Left lung (tissue), 10 donors: ENCODE measurements around the gene P4HA1. TPM values are rescaled to one million over a fixed set of nuclear protein-coding genes. Genes with fewer than 3 reads are reported as not detected.

Experiments used
- ATAC-seq: fragments of 200-7000 bp; cut with Tn5 transposase; one replicate; pipeline ENCODE4 v1.9.1; 2020; ENCODE audit warnings: moderate library complexity
- DNase-seq, 4 donors: peaks; one replicate each; pipeline ENCODE4 v3.0.0-alpha.2; 2013 to 2020
- H3K27ac ChIP-seq, 2 donors: fragments of 200-600 bp; sonication (generic) in 1 of 2; one replicate each; pipeline versions ENCODE4 v1.5.0 to v1.8.0; 2020 to 2021
- H3K27me3 ChIP-seq, 2 donors: fragments of 200-600 bp; sonication (generic) in 1 of 2; one replicate each; pipeline versions ENCODE4 v1.5.0 to v1.8.0; 2020 to 2021
- H3K36me3 ChIP-seq, 2 donors: fragments of 200-600 bp; sonication (generic) in 1 of 2; one replicate each; pipeline versions ENCODE4 v1.5.0 to v1.8.0; 2020 to 2021
- H3K4me1 ChIP-seq, 2 donors: fragments of 200-600 bp; one replicate each; pipeline ENCODE4 v1.8.0; 2021
- H3K4me3 ChIP-seq, 2 donors: fragments of 200-600 bp; sonication (generic) in 1 of 2; one replicate each; pipeline versions ENCODE4 v1.5.0 to v1.8.0; 2020 to 2021; ENCODE audit warnings: mild to moderate bottlenecking in 1 of 2
- H3K9me3 ChIP-seq, 2 donors: fragments of 200-600 bp; sonication (generic) in 1 of 2; one replicate each; pipeline versions ENCODE4 v1.5.0 to v1.8.0; 2020 to 2021
- intact Hi-C, 2 donors: fragments of 100-400 bp; cut with DNase I; formaldehyde crosslinking; loops; one replicate each; pipeline versions ENCODE4 v1.11.2 to v1.14.2; 2022
- polyA plus RNA-seq, 6 donors: library from polyadenylated mRNA; unstranded; fragments of 120-200 nt; gene quantifications; one replicate each; pipeline ENCODE4 v1.2.1, GENCODE V29; 2013; ENCODE audit not compliant: insufficient read length in 6 of 6
- total RNA-seq, 2 donors: library from RNA; stranded (reverse); fragmentation: NEBNext Ultra II Directional; extraction: Animal tissue kit (Norgen Biotek cat#: 25700); gene quantifications; one replicate each; pipeline ENCODE4 v1.2.1, GENCODE V29; 2021
- TF ChIP-seq, protein P1 (sequence below), 2 donors: fragments of 200-600 bp; sonication (generic) in 1 of 2; IDR thresholded peaks; one replicate each; pipeline versions ENCODE4 v1.5.0 to v1.8.0; 2021; ENCODE audit warnings: antibody characterized with exemption in 2 of 2
- donor health status: DM: no; HTN: yes; CAD: no.
- donor health status: DM: no; HTN: no; CAD: no.

The P4HA1 gene
- total and polyA plus RNA-seq, 8 donors: 47.4 to 94.4 (median 66.0) TPM

DNA sequence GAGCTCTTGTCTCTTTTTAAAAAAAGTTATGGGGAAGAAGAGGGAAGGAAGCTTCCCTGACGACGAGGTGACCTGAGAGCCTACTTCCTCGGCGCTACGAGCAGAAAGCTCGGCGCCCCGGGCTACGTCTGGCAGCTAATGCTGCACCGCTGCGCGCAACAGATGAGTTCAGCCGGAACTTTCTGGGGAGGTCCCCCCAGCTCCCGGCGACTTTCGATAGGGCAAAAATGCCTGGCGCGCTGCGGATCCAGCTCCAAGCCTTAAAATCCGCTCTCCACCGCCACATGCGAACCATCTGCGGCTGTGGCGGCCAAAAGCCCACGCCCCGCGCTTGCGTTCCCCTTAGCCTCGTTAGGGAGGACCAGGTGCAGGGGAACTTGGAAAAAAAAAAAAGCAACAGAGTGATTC, 621 bp downstream of the P4HA1 start:
- Histone ChIP-seq H3K4me1 (peaks cover 4 to 22% of the 10 kb centered on the region in 2 donors), H3K27ac (peak overlapping the region; percentile 98), H3K27me3 (no peaks in the 10 kb centered on the region), H3K9me3 (no peaks in the 10 kb centered on the region), H3K4me3 (peak overlapping the region; percentile 74 to 81), H3K36me3 (no peaks in the 10 kb centered on the region)
- peak; percentile 62 for ATAC-seq
- DNase-seq: peak; percentile 73 to 92 (median 74)
- TF ChIP-seq, protein P1, sequence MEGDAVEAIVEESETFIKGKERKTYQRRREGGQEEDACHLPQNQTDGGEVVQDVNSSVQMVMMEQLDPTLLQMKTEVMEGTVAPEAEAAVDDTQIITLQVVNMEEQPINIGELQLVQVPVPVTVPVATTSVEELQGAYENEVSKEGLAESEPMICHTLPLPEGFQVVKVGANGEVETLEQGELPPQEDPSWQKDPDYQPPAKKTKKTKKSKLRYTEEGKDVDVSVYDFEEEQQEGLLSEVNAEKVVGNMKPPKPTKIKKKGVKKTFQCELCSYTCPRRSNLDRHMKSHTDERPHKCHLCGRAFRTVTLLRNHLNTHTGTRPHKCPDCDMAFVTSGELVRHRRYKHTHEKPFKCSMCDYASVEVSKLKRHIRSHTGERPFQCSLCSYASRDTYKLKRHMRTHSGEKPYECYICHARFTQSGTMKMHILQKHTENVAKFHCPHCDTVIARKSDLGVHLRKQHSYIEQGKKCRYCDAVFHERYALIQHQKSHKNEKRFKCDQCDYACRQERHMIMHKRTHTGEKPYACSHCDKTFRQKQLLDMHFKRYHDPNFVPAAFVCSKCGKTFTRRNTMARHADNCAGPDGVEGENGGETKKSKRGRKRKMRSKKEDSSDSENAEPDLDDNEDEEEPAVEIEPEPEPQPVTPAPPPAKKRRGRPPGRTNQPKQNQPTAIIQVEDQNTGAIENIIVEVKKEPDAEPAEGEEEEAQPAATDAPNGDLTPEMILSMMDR (IDR thresholded peaks at IDR 0.05): no peak
- intact Hi-C loops: no loop called here

DNA sequence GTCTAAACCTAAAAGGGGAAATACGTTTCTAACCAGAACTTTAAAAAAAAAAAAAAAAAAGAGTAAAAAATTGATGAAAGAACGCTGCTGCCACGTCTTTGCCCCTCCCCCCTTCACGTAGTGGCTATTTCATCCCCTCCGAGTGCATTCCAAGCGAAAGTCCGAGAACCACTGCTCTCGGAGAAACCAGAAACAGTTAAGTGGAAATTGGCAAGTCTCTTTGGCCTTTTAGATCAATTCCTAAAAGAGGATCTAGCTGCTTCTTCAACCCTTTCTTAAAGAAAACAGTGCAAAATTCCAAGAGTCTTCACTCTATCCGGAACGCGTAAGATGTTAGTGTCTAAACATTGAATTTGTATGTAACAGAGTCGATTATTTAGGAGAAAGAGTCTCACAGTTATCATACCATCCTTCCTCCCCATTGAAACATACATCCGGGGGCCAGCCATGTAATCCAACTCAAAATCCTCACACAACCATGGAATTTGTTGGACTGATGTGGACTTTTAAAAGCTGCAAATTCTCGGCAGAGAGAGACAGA, 1.1 kb downstream of the P4HA1 start:
- intact Hi-C loops: no loop called here
- H3K9me3 ChIP-seq: no peaks in the 10 kb centered on the region
- TF ChIP-seq, protein P1 (IDR thresholded peaks at IDR 0.05): no peak
- peak overlapping the region; percentile 98 for H3K27ac ChIP-seq
- ATAC-seq: peak; percentile 32
- H3K36me3 ChIP-seq: no peaks in the 10 kb centered on the region
- H3K4me1 ChIP-seq: peaks cover 4 to 24% of the 10 kb centered on the region in 2 donors
- DNase-seq: peak in 3 of 4 donors; percentile 74 to 91 (median 82)
- no peaks in the 10 kb centered on the region for H3K27me3 ChIP-seq
- peak overlapping the region; percentile 74 to 81 for H3K4me3 ChIP-seq

DNA sequence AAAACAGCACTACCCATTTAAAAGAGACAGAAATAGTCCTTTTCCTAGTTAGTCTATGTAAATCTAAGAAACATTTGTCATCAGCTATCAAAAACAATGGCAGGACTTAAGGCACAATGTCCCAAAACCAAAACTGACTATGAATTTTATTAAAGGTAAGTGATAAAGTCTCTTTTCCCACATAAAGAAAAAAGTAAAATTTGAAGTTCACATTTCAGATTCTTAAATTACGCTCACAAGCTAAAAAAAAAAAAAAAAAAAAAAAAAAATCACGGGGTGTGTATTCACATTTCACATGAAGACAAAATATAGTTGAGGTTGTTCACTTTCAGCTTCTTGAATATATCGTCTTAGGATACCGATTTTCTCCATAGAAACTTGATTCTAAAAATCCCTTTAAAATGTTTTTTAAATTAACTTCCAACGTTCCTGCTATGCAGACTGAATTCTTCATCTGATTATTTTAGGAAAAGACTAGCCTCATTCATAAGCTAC, 1.6 kb downstream of the P4HA1 start:
- Histone ChIP-seq H3K36me3 (no peaks in the 10 kb centered on the region), H3K27me3 (no peaks in the 10 kb centered on the region), H3K9me3 (no peaks in the 10 kb centered on the region), H3K27ac (peak overlapping the region; percentile 98), H3K4me1 (peaks cover 4 to 27% of the 10 kb centered on the region in 2 donors), H3K4me3 (peak overlapping the region; percentile 74 to 81)
- DNase-seq: no peak
- no peak for ATAC-seq
- intact Hi-C loops: no loop called here
- TF ChIP-seq, protein P1 (IDR thresholded peaks at IDR 0.05): no peak

DNA sequence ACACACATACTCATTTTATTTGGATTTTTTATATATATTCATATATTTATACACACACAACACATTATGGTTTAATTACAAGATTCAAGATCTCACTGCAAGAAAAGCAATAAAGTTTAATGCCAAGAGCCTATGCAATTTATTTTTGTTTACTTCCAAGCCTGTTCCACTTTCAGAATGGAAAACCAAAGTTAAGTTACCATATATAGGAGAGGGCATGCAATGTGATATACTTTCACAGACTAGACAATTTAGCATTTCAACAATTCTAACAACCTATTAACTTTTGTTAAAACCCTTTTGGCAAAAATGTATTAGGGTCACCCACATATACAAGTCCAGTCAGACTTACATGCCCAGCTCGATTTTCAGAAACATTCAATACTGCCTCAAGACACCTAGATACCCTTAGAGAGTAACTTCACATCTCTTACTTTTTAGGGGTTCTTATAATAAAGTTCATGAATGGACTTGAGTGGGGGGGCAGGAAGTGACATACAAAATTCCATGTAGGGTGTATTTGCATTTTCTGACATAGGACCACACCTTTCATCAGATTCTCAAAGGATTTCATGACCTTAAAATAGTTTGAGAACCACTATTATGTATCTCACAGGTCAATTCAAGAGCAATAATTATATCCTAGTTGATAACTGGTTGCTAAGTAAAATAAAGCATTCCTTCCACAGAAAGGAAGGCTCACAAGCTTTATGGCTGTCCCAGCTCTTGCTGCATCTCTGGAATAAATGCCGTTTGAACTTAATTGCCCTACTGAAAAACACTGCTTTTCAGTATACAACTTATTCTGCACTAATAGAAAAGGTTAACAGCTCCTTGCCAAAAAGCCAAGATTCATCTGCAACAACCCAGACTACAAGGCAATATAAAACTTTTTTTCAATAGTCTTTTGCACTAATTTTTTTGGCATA, 2.5 kb downstream of the P4HA1 start:
- ATAC-seq: no peak
- intact Hi-C loops: no loop called here
- peaks cover 4 to 27% of the 10 kb centered on the region in 2 donors for H3K4me1 ChIP-seq
- no peaks in the 10 kb centered on the region for H3K36me3 ChIP-seq
- H3K27me3 ChIP-seq: no peaks in the 10 kb centered on the region
- TF ChIP-seq, protein P1 (IDR thresholded peaks at IDR 0.05): no peak
- peak in 1 of 4 donors; percentile 33 for DNase-seq
- peak overlapping the region; percentile 74 to 81 for H3K4me3 ChIP-seq
- H3K9me3 ChIP-seq: no peaks in the 10 kb centered on the region
- peak overlapping the region; percentile 98 for H3K27ac ChIP-seq

DNA sequence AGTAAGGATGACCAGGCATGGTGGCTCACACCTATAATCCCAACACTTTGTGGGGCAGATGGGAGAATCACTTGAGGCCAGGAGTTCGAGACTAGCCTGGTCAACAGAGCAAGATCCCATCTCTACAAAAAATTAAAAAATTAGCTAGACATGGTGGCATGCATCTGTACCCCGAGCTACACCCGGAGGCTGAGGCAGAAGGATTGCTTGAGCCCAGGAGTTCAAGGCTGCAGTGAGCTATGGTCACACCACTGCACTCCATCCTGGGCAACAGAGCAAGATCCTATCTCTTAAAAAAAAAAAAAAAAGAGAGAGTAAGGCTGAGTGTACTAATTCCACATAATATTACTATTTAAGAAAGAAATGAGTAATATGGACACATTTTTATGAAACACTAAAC, 3.8 kb downstream of the P4HA1 start:
- TF ChIP-seq, protein P1 (IDR thresholded peaks at IDR 0.05): no peak
- no peak overlapping the region for H3K4me3 ChIP-seq
- H3K27me3 ChIP-seq: no peaks in the 10 kb centered on the region
- H3K9me3 ChIP-seq: no peaks in the 10 kb centered on the region
- no peaks in the 10 kb centered on the region for H3K36me3 ChIP-seq
- H3K4me1 ChIP-seq: peaks cover 4 to 31% of the 10 kb centered on the region in 2 donors
- ATAC-seq (no peak), DNase-seq (no peak)
- H3K27ac ChIP-seq: no peak overlapping the region
- intact Hi-C loops: no loop called here
